PFSK-1 (cell line): ENCODE measurements around the gene NMRK2.

Source experiments
- FOXP2 ChIP-seq: optimal IDR thresholded peaks from 2 replicates; pipeline ENCODE3; 2011; ENCODE audit warnings: borderline replicate concordance, control low read depth, inconsistent platforms; ENCODE audit not compliant: insufficient read depth; ENCODE audit errors: extremely low read length, extremely low read depth
- POLR2AphosphoS5 ChIP-seq: IDR thresholded peaks from 2 replicates; pipeline ENCODE4 v1.6.1; 2012; ENCODE audit warnings: low read depth, mild to moderate bottlenecking, control low read depth, low read length, moderate library complexity
- REST ChIP-seq, 2 experiments: IDR thresholded peaks; 2 replicates each; pipeline versions ENCODE4 v1.6.1 to v1.8.0; 2011 to 2012; ENCODE audit warnings: low read depth in 2 of 2, low read length in 2 of 2, control low read depth in 1 of 2, inconsistent platforms in 1 of 2, mild to moderate bottlenecking in 1 of 2, moderate library complexity in 1 of 2; ENCODE audit not compliant: insufficient read depth in 1 of 2
- SIN3A ChIP-seq: IDR thresholded peaks from 2 replicates; pipeline ENCODE4 v1.6.1; 2012; ENCODE audit warnings: mild to moderate bottlenecking, low read length, moderate library complexity, borderline replicate concordance; ENCODE audit not compliant: insufficient read depth
- TAF1 ChIP-seq: IDR thresholded peaks from 2 replicates; pipeline ENCODE4 v1.6.1; 2012; ENCODE audit warnings: low read length, control low read depth, borderline replicate concordance; ENCODE audit not compliant: insufficient read depth

- TF ChIP-seq POLR2AphosphoS5 (no peak), REST (IDR thresholded peaks at IDR 0.05; ENCODE audit: insufficient read depth in 1 of 2, low read depth in 2 of 2, low read length in 2 of 2) (no peak), SIN3A (no peak), TAF1 (no peak), FOXP2 (no peak)
Observed at GRCh38 chr19:3904233-3904632, 28.6 kb upstream of the NMRK2 start.
